Measurements from ENCODE around the gene SMIM28. TPM values are rescaled to one million over a fixed set of nuclear protein-coding genes. Genes with fewer than 3 reads are reported as not detected.

SMIM28 gene
- total and polyA plus RNA-seq, 9 of the 15 experiments (the other 6 are each of a cell fraction or from before 2014, with no cell fraction given) = not detected

GRCh38 chr6:138403801-138404665, 26.3 kb downstream of the SMIM28 start, which contains the start of gene HEBP2 (continued):
- TF ChIP-seq CREB3 (tag; conservative IDR thresholded peaks at IDR 0.05; ENCODE audit: low read depth) = no peak
- TF ChIP-seq CREB1 (IDR thresholded peaks at IDR 0.05) = peak; percentile 18; the same call in 1 of the 2 replicates
- peak; percentile 44; the same call in 1 of the 2 replicates for TF ChIP-seq CREB1 (CRISPR knock-in tag; IDR thresholded peaks at IDR 0.05)
- TF ChIP-seq CXXC5 (CRISPR knock-in tag; IDR thresholded peaks at IDR 0.05) = peak; percentile 94
- peak; percentile 77 for TF ChIP-seq FOSL1 (tag; conservative IDR thresholded peaks at IDR 0.05)
- TF ChIP-seq PRMT5 (CRISPR knock-in tag; IDR thresholded peaks at IDR 0.05) = no peak
- no peak for TF ChIP-seq RFX1 (IDR thresholded peaks at IDR 0.05)
- TF ChIP-seq FIP1L1 (IDR thresholded peaks at IDR 0.05; ENCODE audit: low read depth, low read length, poor library complexity, severe bottlenecking) = peak; percentile 76
- peak; percentile 76; the same call in 1 of the 2 replicates for TF ChIP-seq PML (IDR thresholded peaks at IDR 0.05; ENCODE audit: low read length)
- no peak for TF ChIP-seq PTBP1 (IDR thresholded peaks at IDR 0.05; ENCODE audit: low read depth, low read length)
- no peak for TF ChIP-seq SIRT6 (IDR thresholded peaks at IDR 0.05; ENCODE audit: low read depth, low read length)
- no peak for TF ChIP-seq GTF3C2 (IDR thresholded peaks at IDR 0.05; ENCODE audit: borderline replicate concordance, extremely low read depth, insufficient read length)
- no peak for TF ChIP-seq KDM4B (IDR thresholded peaks at IDR 0.05; ENCODE audit: borderline replicate concordance in 2 of 2, low read depth in 1 of 2)
- no peak for TF ChIP-seq ZSCAN32 (CRISPR knock-in tag; IDR thresholded peaks at IDR 0.05)
- TF ChIP-seq GATAD2A (IDR thresholded peaks at IDR 0.05) = peak; percentile 68
- no peak for TF ChIP-seq GTF2B (IDR thresholded peaks at IDR 0.05; ENCODE audit: extremely low read depth, insufficient read length)
- TF ChIP-seq RBM14 (IDR thresholded peaks at IDR 0.05; ENCODE audit: borderline replicate concordance, insufficient read depth, low read depth, low read length) = peak; percentile 80; the same call in 1 of the 2 replicates
- TF ChIP-seq ZNF274 (IDR thresholded peaks at IDR 0.05; ENCODE audit: borderline replicate concordance, low read depth, low read length) = no peak
- TF ChIP-seq SIX5 (IDR thresholded peaks at IDR 0.05; ENCODE audit: borderline replicate concordance in 1 of 2, insufficient read depth in 1 of 2, low read depth in 1 of 2, low read length in 2 of 2) = no peak
- no peak for TF ChIP-seq XRCC4 (IDR thresholded peaks at IDR 0.05; ENCODE audit: extremely low read depth, insufficient read depth, insufficient read length)
- TF ChIP-seq ATF7 (IDR thresholded peaks at IDR 0.05) = peak; percentile 76; the same call in 1 of the 2 replicates
- TF ChIP-seq BRF2 (IDR thresholded peaks at IDR 0.05; ENCODE audit: borderline replicate concordance, insufficient read depth, insufficient read length) = no peak
